PC-3 (cell line): ENCODE measurements around the gene PCDHGB7. TPM values are rescaled to one million over a fixed set of nuclear protein-coding genes. Genes with fewer than 3 reads are reported as not detected.
"Not testable (repeated sequence)": the region's sequence is repeated elsewhere in the genome, so short reads cannot be mapped to it uniquely, and the experiment has no call there.

Experiments used
- ATAC-seq: fragments of 200-7000 bp; cut with Tn5 transposase; 2 replicates; pipeline ENCODE4 v1.9.1; 2020; ENCODE audit warnings: mild to moderate bottlenecking, moderate library complexity
- BruUV-seq: library from RNA; stranded (reverse); fragments of 400-500 nt; replicated peaks from 2 replicates; lab custom pipeline; 2021; lab: Mats Ljungman, UMichigan
- CTCF ChIA-PET: fragments of 300-600 bp; sonication (Branson Sonifier 250); formaldehyde crosslinking; loops from one replicate; lab custom pipeline; 2022; ENCODE audit warnings: antibody characterized with exemption; lab: Charles Lee
- POLR2A ChIA-PET: fragments of 300-600 bp; sonication (Branson Sonifier 250); formaldehyde crosslinking; loops from one replicate; lab custom pipeline; 2022; ENCODE audit warnings: antibody characterized with exemption; ENCODE audit not compliant: unreplicated experiment; lab: Charles Lee
- DNase-seq: peaks from one replicate; pipeline ENCODE4 v3.0.0-alpha.2; 2015
- H2AFZ ChIP-seq: fragments of 300-600 bp; sonication (generic); 2 replicates; pipeline ENCODE4 v1.6.0; 2016; ENCODE audit warnings: antibody characterized with exemption, low read length
- H3F3A ChIP-seq: fragments of 300-600 bp; sonication (generic); one replicate; pipeline ENCODE4 v1.6.0; 2017; ENCODE audit warnings: antibody characterized with exemption, low read length, control low read depth, mild to moderate bottlenecking; ENCODE audit not compliant: unreplicated experiment
- H3K27ac ChIP-seq: fragments of 300-600 bp; sonication (generic); 2 replicates; pipeline ENCODE4 v1.5.1; 2016; ENCODE audit warnings: mild to moderate bottlenecking, low read length
- H3K27me3 ChIP-seq: fragments of 300-600 bp; sonication (generic); 2 replicates; pipeline ENCODE4 v1.6.1; 2016; ENCODE audit warnings: low read length, mixed read lengths
- H3K36me3 ChIP-seq: fragments of 300-600 bp; sonication (generic); 2 replicates; pipeline ENCODE4 v1.6.1; 2016; ENCODE audit warnings: low read depth, mixed run types, low read length, mixed read lengths
- H3K4me1 ChIP-seq: fragments of 300-600 bp; sonication (generic); 2 replicates; pipeline ENCODE4 v1.5.1; 2016; ENCODE audit warnings: low read length; ENCODE audit not compliant: insufficient read depth
- H3K4me2 ChIP-seq: fragments of 300-600 bp; sonication (generic); 2 replicates; pipeline ENCODE4 v1.6.0; 2016; ENCODE audit warnings: low read length
- H3K4me3 ChIP-seq: fragments of 300-600 bp; sonication (generic); 2 replicates; pipeline ENCODE4 v1.5.1; 2016; ENCODE audit warnings: mild to moderate bottlenecking, low read length, mixed read lengths
- H3K79me2 ChIP-seq: fragments of 300-600 bp; sonication (generic); 2 replicates; pipeline ENCODE4 v1.6.1; 2017; ENCODE audit warnings: low read length, mixed read lengths
- H3K9ac ChIP-seq: fragments of 300-600 bp; sonication (generic); 2 replicates; pipeline ENCODE4 v1.6.0; 2016; ENCODE audit warnings: mild to moderate bottlenecking, low read length
- H3K9me2 ChIP-seq: fragments of 300-600 bp; sonication (generic); replicated peaks from 2 replicates; pipeline ENCODE4 v1.6.1; 2016; ENCODE audit warnings: mixed run types, low read length, mixed read lengths
- H3K9me3 ChIP-seq: fragments of 300-600 bp; sonication (generic); 2 replicates; pipeline ENCODE4 v1.6.1; 2016; ENCODE audit warnings: low read length, mixed read lengths
- H4K20me1 ChIP-seq: fragments of 300-600 bp; sonication (generic); 2 replicates; pipeline ENCODE4 v1.6.1; 2016; ENCODE audit warnings: low read length, mixed read lengths
- CTCF ChIP-seq: fragments of 300-600 bp; sonication (generic); conservative IDR thresholded peaks from 2 replicates; pipeline ENCODE4 v1.5.1; 2017; ENCODE audit warnings: antibody characterized with exemption, low read depth, mild to moderate bottlenecking, low read length
- EZH2 ChIP-seq: fragments of 300-600 bp; sonication (generic); IDR thresholded peaks from one replicate; pipeline ENCODE4 v1.6.1; 2017; ENCODE audit warnings: antibody characterized with exemption, mild to moderate bottlenecking, low read length; ENCODE audit not compliant: unreplicated experiment
- EZH2phosphoT487 ChIP-seq: fragments of 300-600 bp; sonication (generic); IDR thresholded peaks from 2 replicates; pipeline ENCODE4 v1.6.1; 2018; ENCODE audit warnings: mild to moderate bottlenecking, antibody characterized with exemption, low read length, borderline replicate concordance
- intact Hi-C: fragments of 100-400 bp; cut with micrococcal nuclease; formaldehyde crosslinking; loops from 2 replicates; pipeline ENCODE4 v1.9.0; 2023
- total RNA-seq: library from RNA; depleted of rRNA; stranded (reverse); fragments of >200 nt; gene quantifications from 2 replicates; pipeline ENCODE4 v1.2.3, GENCODE V29; 2014

PCDHGB7 gene
- total RNA-seq, 1 experiment from 2014 or later, result 0.44 TPM

DNA sequence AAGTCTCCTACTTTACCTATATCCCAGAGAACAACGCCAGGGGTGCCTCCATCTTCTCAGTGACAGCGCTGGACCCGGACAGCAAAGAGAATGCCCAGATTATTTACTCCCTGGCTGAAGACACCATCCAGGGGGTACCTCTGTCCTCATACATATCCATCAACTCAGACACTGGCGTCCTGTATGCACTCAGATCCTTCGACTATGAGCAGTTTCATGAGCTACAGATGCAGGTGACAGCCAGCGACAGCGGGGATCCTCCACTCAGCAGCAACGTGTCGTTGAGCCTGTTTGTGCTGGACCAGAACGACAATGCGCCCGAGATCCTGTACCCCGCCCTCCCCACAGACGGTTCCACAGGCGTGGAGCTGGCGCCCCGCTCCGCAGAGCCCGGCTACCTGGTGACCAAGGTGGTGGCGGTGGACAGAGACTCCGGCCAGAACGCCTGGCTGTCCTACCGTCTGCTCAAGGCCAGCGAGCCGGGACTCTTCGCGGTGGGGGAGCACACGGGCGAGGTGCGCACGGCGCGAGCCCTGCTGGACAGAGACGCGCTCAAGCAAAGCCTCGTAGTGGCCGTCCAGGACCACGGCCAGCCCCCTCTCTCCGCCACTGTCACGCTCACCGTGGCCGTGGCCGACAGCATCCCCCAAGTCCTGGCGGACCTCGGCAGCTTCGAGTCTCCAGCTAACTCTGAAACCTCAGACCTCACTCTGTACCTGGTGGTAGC lies 2.8 kb upstream of the PCDHGB7 start:
- CTCF ChIA-PET, H3K4me1 ChIP-seq, H3K27me3 ChIP-seq, BruUV-seq, POLR2A ChIA-PET, H3K4me2 ChIP-seq, ATAC-seq, H3K36me3 ChIP-seq, DNase-seq, H3F3A ChIP-seq, H3K79me2 ChIP-seq, H3K27ac ChIP-seq, H4K20me1 ChIP-seq, intact Hi-C loops, H3K9me2 ChIP-seq, H3K4me3 ChIP-seq, H3K9me3 ChIP-seq, H3K9ac ChIP-seq, H2AFZ ChIP-seq: not testable (repeated sequence)

GRCh38 chr5:141415275-141415618 lies 2.2 kb upstream of the PCDHGB7 start:
- CTCF ChIA-PET, BruUV-seq, H3K36me3 ChIP-seq, ATAC-seq, H3K4me2 ChIP-seq, H3F3A ChIP-seq, intact Hi-C loops, H4K20me1 ChIP-seq, H2AFZ ChIP-seq, H3K4me1 ChIP-seq, H3K9ac ChIP-seq, H3K9me3 ChIP-seq, H3K79me2 ChIP-seq, H3K9me2 ChIP-seq, DNase-seq, POLR2A ChIA-PET, H3K27me3 ChIP-seq, H3K27ac ChIP-seq, H3K4me3 ChIP-seq: not testable (repeated sequence)

DNA sequence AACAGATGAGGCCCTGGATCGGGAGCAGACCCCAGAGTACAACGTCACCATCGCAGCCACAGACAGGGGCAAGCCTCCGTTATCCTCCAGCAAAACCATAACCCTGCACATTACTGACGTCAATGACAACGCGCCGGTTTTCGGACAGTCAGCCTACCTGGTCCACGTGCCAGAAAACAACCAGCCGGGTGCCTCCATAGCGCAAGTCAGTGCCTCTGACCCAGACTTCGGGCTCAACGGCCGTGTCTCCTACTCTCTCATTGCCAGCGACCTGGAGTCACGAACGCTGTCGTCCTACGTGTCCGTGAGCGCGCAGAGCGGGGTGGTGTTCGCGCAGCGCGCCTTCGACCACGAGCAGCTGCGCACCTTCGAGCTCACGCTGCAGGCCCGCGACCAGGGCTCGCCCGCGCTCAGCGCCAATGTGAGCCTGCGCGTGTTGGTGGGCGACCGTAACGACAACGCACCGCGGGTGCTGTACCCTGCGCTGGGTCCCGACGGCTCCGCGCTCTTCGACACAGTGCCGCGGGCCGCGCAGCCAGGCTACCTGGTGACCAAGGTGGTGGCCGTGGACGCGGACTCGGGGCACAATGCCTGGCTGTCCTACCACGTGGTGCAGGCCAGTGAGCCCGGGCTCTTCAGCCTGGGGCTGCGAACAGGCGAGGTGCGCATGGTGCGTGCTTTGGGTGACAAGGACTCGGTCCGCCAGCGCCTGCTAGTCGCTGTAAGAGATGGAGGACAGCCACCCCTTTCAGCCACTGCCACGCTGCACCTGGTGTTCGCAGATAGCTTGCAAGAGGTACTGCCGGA lies 1.8 kb downstream of the PCDHGB7 start:
- intact Hi-C loops, result no loop called here
- no peak for DNase-seq
- Histone ChIP-seq H3K79me2 (no peaks in the 10 kb centered on the region), H3K27me3 (no peaks in the 10 kb centered on the region), H3K27ac (no peak overlapping the region), H3K9me3 (no peaks in the 10 kb centered on the region), H3K4me2 (no peak overlapping the region), H3K36me3 (no peaks in the 10 kb centered on the region; the same call in 1 of the 2 replicates), H3K4me3 (no peak overlapping the region), H4K20me1 (no peaks in the 10 kb centered on the region), H3K9me2 (no peaks in the 10 kb centered on the region), H2AFZ (no peak overlapping the region), H3K9ac (no peak overlapping the region), H3K4me1 (no peaks in the 10 kb centered on the region), H3F3A (no peaks in the 10 kb centered on the region)
- TF ChIP-seq EZH2 (no peak), EZH2phosphoT487 (no peak), CTCF (no peak)
- no TSS peak for BruUV-seq
- ChIA-PET POLR2A (no interaction called here), CTCF (no interaction called here)
- ATAC-seq, result no peak
